T-helper 2 cell treated with Interferon-gamma antibody and Interleukin-4, amounts not matched to agents 100 ng/mL and 5 ng/mL, for 36 hours (primary cell): ENCODE measurements around the gene SINHCAF. TPM values are rescaled to one million over a fixed set of nuclear protein-coding genes. Genes with fewer than 3 reads are reported as not detected.
"Not testable (repeated sequence)": the region's sequence is repeated elsewhere in the genome, so short reads cannot be mapped to it uniquely, and the experiment has no call there.

Experiments used
- intact Hi-C: fragments of 100-400 bp; cut with micrococcal nuclease; formaldehyde crosslinking; loops from one replicate; pipeline ENCODE4 v1.15.1; 2023
- total RNA-seq: library from RNA; stranded (reverse); gene quantifications from 2 replicates; pipeline ENCODE4 v1.2.3, GENCODE V29; 2022

The SINHCAF gene
- total RNA-seq, 1 donor from 2014 or later = 94.4 TPM

DNA sequence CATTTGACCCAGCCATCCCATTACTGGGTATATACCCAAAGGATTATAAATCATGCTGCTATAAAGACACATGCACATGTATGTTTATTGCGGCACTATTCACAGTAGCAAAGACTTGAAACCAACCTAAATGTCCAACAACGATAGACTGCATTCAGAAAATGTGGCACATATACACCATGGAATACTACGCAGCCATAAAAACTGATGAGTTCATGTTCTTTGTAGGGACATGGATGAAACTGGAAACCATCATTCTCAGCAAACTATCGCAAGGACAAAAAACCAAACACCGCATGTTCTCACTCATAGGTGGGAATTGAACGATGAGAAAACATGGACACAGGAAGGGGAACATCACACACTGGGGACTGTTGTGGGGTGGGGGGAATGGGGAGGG, 52.2 kb downstream of the SINHCAF start:
- intact Hi-C loops = loop anchor here (2.0 kb wide), 1 partner anchor 427 kb away; no protein-coding TSS in a partner anchor

DNA sequence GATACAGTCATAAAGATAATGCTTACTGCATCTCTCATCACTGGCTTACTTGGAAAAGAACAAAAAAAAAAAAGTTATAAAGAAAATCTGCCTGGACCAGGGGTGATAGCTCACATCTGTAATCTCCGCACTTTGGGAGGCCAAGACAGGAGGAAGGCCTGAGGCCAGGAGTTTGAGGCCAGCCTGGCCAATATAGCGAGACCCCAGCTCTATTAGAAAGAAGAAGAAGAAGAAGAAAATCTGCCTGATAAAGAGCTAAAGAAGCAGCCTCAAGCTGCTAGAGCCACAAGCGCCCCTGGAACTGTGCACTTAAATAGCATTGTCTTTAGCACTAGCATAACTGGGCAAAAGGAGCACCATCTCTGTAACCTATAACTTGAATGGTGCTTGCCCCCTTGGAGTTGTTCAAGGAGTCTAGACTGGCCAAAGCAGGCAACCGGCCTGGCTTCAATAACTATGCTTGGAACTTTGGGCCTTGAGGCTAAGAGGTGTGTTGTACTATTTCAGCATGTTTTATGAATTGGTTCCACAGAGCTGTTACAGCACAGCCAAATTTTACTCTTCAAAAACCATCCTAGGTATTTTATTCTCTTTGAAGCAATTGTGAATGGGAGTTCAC, 53.2 kb downstream of the SINHCAF start:
- intact Hi-C loops = loop anchor here (2.0 kb wide), 1 partner anchor 426 kb away; no protein-coding TSS in a partner anchor

DNA sequence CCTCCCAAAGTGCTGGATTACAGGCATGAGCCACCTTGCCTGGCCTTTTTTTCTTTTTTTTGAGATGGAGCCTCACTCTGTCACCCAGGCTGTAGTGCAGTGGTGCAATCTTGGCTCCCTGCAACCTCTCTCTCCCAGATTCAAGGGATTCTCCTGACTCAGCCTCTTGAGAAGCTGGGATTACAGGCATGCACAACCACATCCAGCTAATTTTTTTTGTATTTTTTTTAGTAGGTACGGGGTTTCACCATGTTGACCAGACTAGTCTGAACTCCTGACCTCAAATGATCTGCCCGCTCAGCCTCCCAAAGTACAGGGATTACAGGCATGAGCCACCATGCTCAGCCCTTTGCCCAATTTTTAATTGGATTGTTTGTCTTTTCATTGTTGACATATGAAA, 58.0 kb downstream of the SINHCAF start:
- intact Hi-C loops = no loop called here

DNA sequence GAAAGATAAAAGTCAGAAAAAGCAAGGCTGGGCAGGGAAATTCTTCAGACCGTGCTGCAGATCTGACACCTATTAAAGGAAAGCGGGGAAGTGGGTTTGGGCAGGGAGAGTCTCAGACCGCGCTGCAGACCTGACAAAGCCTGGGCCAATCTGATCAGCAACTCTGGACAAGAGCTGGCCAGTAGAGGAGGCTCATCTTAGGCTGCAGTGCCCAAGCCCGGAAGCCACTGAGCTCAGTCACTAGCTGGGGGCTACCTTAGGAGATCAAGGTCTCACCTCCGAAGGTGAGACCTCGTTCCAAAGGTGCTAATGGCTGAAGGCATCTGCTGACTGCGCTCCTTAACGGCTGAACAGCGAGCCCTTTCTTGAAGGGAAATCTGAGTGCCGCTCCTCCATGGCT, 60.2 kb downstream of the SINHCAF start:
- intact Hi-C loops = no loop called here

DNA sequence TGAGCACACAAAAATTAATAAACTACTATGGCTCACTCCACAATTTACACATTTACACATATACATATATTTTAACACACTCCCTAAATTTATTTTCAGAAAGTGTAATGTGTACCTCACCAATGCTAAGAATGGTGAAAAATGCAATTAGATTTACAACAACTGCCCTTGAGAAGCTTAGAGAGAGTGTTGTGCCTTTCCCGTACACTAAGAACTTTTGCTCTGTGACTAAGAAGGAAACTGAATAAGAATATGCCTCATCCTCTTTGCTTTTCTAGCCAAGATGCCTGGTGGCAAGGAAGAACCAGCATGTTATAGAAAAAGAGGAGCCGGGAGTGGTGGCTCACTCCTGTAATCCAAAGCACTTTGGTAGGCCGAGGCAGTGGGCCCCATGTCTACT, 62.3 kb downstream of the SINHCAF start:
- intact Hi-C loops = no loop called here

DNA sequence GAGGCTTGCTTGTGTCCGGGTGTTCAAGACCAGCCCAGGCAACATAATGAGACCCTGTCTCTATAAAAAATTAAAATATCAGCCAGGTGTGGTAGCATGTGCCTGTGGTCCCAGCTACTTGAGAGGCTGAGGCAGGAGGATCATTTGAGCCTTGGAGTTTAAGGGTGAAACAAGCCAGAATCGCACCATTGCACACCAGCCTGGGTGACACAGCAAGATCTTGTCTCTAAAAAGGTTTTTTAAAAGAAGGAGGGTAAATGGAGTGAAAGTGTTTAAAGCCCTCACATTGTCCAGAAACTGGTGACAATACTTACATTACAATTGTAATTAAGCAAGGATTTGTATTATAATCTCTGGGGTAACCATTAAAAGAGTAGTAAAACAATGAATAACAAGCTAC, 64.2 kb downstream of the SINHCAF start:
- intact Hi-C loops = no loop called here

DNA sequence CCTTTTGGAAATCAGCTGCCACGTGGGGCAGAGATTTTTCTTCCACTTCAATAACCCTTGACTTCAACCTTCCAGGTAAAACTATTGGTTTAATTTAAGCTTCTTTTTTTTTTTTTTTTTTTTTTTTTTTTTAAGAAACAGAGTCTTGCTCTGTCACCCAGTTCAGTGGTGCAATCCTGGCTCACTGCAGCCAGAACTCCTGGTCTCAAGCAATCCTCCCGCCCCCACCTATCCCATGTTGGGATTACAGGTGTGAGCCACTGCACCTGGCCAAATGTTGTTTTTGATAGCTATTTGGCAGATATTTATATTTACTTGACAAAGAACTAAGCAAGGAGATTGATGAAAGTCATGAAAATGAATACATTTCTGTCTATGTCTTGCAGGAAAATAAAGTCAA, 65.1 kb downstream of the SINHCAF start:
- intact Hi-C loops = no loop called here

DNA sequence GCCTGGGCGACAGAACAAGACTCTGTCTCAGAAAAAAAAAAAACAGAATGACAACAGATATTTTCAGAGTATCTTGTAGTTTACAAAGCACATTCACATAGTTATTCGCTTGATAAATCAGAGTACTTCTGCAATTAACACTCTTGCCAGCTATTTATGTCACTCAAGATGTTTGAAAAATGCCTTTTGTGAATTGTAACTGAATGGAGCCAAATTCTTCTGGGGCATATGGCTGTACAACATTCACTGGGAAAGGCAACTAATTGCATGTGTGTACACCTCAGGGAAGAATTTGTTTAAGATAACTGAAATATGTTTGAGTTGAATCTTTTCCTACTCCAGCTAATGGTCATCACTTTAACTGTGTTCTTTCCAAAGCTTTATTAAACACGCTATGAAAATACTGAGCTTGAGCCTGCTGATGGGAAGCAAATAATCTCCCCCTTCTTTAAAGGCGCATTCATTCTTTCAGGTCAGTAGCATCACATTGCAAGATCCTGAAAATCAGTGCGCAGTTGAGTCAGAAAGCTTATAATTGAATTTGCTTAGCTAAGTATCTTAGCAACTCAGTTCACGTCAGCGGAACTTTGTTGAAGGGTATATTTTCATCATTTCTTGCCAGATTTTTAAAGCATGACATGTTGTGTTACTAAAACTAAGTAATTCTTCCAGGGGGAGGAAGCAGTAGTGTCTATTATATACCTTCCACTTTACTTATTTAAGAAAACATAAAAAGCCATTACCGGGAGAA, 66.6 kb downstream of the SINHCAF start:
- intact Hi-C loops = no loop called here

DNA sequence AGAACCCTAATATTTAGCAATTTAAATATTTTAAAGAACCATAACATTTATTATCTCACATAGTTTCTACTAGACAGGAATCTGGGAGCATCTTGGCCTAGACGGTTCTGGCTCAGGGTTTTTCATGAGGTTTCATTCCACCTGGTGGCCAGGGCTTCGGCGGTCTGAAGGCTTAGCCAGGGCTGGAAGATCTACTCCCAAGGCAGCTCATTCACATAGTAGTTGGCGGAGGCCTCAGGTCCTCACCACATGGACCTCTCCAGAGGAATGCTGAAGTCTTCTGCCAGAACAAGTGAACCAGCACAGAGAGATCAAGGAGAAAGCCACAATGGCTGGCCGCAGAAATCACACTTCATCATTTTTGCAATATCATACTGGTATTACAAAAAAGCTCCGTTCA, 68.2 kb downstream of the SINHCAF start:
- intact Hi-C loops = no loop called here

DNA sequence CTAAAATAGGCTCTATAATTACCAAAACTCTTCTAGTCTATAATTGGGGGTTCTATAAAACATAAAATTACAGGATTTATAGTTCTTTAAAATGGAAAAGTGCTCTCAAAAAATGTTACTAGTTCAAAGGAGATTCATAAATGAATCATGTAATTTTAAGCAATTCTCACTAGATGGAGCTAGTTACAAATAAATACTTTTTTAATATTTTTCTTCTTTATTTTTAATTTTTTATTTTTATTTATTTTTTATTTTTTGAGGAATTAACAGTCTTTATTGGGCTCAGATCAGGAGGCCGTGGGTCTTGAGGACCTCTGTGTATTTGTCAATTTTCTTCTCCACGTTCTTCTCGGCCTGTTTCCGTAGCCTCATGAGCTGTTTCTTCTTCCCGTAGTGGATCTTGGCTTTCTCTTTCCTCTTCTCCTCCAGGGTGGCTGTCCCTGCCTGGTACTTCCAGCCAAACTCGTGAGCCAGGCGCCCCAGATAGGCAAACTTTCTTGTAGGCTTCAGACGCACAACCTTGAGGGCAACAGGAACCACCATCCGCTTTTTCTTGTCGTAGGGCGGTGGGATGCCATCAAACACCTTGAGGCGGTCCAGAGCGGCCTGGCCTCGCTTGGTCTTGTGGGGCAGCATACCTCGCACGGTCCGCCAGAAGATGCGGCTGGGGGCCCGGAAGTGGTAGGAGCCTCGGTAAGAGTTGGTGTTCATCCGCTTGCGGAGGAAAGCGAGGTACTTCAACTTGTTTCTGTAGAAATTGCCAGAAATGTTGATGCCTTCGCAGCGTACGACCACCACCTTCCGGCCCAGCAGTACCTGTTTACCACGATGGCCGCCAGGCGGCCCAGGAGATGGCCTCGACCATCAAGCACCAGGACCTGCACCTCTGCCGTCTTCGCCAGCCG, 74.0 kb downstream of the SINHCAF start:
- intact Hi-C loops = loop anchor here (1.0 kb wide), 1 partner anchor 384 kb away; no protein-coding TSS in a partner anchor

DNA sequence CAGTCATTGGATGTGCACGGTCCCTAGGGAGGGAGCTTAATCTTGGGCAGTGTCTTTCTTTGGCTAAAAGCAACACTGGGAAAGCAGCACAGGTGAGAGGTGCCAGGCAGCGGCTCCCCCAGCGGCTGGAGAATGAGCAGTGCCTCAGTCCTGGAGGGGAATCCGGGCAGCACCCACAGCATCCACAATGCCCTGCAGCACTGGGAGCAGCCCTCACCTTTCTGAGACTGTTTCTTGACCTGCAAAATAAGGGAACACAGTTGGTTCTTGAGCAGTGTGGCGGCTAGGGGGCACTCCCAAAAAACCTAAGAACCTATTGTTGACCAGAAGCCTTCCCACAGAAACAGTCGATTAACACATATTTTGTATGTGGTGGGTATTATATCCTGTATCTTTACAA, 75.8 kb downstream of the SINHCAF start:
- intact Hi-C loops = no loop called here

DNA sequence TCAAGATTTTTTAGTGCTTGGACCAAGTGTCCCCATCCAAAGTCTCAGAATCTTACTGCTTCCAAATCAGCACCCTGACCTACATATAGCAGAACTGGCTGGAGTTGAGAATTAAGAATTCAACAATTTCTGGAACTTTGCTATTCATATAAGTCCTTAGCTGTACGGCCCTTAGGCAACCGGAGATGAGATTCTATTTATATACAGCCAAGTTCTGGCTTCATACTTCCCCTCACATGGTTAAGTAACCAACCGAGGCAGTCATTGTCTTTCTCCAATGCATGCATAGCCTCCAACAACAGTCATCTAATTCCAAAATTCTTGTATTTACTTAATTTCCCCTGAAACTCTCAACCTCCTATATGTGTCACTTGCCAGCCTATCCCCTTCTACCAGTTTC, 76.6 kb downstream of the SINHCAF start:
- intact Hi-C loops = no loop called here

DNA sequence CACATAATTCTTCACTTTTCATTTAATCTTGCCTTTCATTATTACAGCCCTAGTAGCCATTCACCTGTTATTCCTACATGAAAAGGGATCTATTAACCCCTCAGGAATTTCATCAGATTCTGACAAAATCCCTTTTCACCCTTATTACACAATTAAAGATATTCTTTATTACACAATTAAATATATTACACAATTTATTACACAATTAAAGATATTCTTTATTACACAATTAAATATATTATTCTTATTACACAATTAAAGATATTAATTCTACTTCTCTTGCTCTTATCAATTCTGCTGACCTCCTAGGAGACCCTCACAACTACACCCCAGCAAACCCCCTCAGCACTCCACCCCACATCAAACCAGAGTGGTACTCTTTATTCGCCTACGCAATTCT, 77.1 kb downstream of the SINHCAF start:
- intact Hi-C loops = no loop called here

DNA sequence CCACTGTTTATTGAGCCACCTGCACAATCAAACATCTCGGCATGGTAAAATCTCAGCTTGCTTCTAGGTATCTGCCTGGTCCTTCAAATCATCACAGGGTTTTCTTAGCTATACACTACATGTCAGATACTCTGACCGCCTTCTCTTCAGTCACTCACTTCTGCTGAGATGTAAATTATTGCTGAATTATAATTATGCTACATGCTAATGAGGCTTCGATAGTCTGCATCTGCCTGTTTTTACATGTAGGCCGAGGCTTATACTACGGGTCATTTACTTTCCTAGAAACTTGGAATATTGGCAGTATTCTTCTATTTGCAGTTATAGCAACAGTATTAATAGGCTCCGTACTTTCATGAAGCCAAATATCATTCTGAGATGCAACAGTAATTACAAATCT, 77.6 kb downstream of the SINHCAF start:
- intact Hi-C loops = no loop called here

DNA sequence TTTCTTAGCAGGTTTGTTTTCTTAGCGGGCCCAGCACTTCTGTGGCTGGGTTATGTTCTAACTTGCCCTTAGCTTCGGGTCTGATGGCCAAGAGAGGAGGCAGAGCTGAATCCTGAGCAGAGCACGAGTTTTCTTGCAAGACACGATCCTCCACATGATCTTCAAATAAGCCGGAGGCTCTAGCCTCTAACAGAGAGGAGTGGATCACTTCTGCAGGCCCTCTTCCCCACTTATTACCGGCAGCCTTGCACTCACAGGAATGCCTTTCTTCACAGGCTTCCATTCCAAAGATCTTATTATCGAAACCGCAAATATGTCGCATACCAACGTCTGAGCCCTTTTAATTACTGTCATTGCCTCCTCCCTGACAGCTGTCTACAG, 79.5 kb downstream of the SINHCAF start:
- intact Hi-C loops = no loop called here

DNA sequence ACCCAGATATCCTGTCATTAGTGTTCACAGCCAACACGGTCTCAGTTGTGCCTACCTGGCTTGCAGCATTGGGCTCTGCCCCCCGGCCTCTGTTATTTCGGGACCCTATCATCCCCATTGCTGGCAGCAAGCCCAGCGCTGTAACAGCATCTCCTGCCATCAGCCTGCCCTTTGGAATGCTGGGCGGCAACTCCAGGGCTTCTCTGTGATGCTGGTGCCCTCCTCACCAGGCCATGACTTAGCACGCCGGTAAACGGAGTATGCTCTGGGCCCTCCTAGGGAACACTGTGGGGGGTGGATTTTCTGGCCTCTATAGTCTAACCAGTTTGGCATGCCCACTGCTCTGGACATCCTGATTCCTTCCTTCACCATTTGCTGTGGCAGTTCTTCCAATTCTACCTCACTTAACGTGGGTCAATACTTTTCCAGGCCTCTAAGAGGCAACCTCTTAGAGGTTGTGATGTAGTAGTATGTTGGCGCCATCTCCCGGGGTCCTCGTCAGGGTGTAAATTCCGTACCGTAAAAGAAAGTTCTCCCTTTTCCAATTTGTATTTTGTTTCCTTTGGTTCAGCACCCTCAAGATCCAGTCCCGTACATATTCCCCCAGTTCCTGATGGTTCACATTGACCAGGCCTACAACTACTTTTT, 80.0 kb downstream of the SINHCAF start:
- intact Hi-C loops = no loop called here

DNA sequence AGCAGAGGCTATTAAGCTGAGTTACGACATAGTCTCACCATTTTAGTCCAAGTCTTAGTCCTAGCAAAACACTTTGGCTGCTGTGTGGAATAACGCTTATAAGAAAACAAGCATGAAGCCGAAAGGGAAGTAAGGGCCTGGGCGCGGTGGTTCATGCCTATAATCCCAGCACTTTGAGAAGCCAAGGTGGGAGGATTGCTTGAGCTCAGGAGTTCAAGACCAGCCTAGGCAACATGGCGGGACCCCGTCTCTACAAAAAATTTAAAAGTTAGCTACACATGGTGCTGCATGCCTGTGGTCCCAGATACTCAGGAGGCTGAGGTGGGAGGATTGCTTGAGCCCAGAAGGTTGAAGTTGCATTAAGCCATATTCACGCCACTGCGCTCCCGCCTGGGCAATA, 83.5 kb downstream of the SINHCAF start:
- intact Hi-C loops = not testable (repeated sequence)

DNA sequence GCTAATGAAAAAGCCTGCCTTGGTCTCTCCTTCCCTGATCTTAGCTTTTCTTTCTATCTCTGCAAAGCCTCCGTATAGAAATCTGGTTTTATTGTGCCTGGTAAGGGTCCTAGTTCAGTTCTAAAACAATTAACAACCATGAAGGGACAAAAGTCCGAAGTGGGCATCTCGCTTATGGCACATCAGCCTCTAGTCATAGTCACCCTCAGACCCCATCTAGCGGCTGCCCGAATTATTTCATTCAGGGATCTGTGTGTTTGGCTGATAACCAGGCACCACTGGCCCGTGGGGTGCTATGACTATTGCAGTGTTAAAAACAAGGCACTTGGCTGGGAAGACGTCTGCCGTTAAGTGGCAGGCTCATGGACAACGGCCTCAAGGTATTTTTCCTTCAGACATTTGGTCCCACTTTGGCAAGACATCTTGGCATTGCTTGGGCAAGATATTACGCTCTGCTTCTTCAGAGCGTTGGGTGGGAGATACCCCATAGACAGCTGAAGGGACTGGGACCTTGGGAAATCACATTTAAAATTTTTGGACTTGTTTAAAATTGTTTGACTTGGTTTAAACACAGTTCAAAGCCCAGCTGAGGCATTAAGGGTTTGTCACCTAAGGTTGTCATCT, 87.1 kb downstream of the SINHCAF start:
- intact Hi-C loops = loop anchor here (1.0 kb wide), 2 partner anchors 122 to 392 kb away; no protein-coding TSS in a partner anchor

DNA sequence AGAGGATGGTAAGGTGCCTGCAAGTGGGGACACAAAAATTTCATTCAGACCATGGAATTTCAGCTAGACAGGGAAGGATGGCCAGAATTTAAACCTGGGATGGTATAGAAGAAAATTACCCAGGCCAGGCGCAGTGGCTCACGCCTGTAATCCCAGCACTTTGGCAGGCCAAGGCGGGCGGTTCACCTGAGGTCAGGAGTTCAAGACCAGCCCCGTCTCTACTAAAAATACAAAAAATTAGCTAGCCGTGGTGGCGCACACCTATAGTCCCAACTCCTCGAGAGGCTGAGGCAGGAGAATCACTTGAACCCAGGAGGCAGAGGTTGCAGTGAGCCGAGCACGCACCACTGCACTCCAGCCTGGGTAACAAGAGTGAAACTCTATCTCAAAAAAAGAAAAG, 87.6 kb downstream of the SINHCAF start:
- intact Hi-C loops = loop anchor here (1.0 kb wide), 2 partner anchors 121 to 391 kb away; no protein-coding TSS in a partner anchor

DNA sequence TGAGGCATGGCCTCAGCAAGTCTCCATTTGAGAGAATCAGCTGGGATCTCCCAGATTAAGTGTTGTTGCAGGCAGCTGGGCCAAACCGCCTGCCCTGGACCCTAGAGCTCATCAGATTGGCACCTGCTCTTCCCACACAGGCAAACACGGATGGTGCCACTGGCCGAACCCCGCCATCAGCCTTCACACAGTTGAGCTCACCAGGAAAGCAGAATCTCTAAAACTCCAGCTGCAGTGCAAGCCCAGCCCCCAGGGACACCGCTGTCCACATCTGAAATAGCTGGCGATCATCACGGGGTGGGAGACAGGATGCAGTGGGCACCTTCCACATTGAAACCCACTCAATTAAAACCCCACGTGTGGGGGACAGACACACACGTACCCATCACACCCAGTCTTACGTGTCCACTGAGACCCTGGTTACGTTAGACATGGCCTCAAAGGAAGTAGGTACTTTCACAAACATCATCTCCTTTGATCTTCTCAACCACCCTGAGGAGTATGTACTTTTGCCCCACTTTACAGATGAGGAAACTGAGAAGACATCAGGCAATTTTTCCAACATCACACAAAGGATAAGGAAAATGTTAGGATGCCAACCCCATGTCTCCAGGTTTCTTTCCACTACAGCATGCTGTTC, 88.8 kb downstream of the SINHCAF start:
- intact Hi-C loops = no loop called here
